HUDEP-2 (cell line): ENCODE data around the gene WDR86.

Experiments
- DNase-seq, 76 experiments: peaks; one replicate each; lab custom pipeline; 2025; ENCODE audit not compliant: unreplicated experiment in 76 of 76; lab: John Stamatoyannopoulos, UW

Gene WDR86

DNA sequence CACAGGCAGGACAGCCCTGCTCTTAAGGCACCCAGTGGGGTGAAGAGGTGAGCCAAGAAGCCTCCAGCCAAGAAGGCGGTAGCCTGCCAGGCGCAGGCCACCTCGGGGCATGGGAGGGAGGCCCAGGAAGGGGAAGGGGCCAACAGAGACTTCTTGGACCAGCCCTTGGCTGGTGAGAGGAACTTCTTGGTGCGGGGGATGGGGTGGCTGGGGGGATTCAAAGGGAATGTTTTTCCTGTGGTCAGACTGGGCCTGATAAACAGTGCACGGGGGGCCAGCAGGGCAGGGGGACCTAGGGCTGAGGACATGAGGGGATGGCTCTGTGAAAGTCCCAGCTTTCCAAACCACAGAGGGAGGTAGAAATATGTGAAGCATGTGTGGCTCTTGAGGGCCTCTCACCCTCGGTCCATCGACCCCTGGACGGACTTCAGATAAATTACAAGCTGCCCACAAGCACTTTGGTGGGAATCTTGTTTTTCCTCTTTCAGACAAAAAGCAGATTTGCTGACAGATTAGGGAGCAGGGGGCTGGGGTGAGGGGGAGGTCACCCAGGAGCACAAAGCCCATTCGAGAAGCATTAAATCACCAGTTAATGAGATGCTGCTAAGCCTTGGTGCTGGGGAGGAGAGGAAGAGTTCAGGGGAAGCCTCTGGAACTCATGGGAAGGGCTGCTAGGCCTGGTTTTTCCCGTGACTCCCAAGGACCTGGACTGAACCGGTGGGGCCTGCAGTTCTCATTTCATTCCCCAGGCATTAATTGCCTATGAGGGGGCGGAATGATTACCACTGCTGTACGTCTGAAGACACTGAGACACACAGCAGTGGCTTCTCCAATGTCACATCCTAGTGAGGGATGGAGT is 18.8 kb upstream of the WDR86 start:
- DNase-seq: no peak

GRCh38 chr7:151427705-151428377 is 18.0 kb upstream of the WDR86 start:
- no peak for DNase-seq

GRCh38 chr7:151426904-151427704 is 17.3 kb upstream of the WDR86 start:
- DNase-seq: no peak

DNA sequence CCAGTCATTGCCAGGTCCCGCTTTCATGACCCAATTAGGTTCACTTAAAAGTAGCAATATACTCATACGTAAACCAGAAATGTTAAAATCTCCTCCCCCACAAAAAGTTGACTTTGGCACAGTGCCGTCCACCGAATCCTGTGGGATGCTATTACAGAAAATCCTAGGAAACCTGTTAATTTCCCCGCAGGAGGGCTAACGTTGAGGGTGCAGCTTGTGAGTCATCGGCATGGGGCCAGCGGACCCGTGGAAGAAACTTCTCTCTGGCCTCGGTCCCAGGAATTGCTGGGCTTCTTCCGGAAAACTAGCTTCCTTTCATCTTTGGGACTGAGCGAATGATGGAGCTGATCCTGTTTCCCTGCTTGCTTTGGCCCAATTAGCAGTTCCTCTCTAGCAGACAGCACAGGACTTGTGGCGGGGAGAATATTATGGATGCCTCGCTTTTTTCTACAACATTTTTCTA is 16.6 kb upstream of the WDR86 start:
- no peak for DNase-seq

- DNase-seq: no peak
Measured at GRCh38 chr7:151425670-151426440, 16.0 kb upstream of the WDR86 start.

- no peak for DNase-seq
Measured at GRCh38 chr7:151424799-151425198, 15.0 kb upstream of the WDR86 start.

DNA sequence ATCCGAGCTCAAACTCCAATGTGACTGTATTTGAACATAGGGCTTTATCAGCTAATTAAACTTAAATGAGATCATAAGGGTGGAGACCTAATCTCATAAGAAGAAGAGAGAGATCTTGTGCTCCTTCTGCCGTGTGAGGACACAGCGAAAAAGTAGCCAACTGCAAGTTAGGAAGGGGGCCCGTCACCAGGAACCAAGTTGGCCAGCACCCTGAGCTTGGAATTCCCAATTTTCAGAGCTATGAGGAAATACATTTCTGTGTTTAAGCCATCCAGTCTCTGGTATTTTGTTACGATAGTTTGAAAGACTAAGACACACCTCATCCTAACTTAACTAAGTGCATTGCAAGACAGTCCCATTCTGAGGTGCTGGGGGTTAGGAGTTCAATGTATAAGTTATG is 14.1 kb upstream of the WDR86 start:
- DNase-seq: no peak

- no peak for DNase-seq
Measured at GRCh38 chr7:151423226-151423625, 13.4 kb upstream of the WDR86 start.

DNA sequence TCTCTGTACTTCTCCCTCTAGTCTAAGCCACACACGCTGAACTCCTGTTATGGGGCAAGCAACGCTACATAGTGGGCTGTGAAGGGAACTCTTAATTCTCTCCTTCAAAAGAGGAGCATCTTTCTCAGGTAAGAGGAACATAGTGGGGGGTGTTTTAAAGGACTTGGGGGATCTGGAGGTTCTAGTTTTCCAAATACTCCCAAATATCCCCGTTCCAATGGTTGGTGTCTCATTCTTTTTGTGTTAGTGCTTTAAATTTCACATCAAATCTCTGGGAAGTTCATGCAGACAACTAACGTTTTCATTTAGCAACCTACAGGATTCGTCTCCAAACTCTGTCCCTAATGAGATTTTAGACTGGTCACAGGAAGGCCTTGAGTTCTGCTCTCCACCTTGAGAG is 12.4 kb upstream of the WDR86 start:
- no peak for DNase-seq

GRCh38 chr7:151420144-151420543 is 10.3 kb upstream of the WDR86 start:
- DNase-seq: no peak

- no peak for DNase-seq
Measured at GRCh38 chr7:151416941-151417315, 7.1 kb upstream of the WDR86 start.

DNA sequence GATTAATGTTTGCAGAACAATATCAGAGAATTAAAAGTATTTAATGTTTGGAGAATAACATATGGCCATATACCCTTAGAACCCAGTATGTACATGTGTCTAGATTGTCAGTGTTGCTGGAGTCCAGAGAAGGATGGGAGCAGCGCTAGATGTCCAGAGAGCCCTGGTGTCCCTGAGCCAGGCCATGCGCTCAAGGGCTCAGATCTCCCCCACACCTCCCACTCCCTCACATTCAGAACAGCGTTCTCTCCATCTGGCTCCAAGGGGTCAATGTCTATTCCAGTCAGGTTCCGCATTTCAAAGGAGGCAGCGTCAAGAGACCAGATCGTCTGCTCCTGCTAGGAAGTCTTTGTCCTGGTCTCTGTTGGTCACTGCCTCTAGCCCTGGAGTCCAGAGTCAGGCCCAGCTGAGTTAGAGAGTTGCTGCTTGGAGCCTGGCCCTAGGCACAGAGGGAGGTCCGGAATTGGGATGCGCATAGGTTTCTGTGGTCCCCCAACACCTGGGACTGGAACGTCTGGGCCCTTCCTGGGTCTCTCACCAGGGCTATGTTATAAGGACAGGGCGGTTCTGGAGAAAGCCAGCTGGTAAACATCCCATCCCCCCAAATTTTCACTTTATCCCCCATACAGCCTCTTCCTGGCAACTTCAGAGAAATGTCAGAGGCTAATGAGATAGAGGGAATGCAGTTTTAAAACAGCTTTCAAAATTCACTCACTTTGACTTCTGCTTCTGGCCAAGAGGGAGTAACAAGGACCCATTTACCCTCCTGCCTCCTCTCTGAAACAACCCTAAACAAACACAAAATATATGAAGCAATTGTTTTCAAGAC is 6.5 kb upstream of the WDR86 start:
- no peak for DNase-seq

DNA sequence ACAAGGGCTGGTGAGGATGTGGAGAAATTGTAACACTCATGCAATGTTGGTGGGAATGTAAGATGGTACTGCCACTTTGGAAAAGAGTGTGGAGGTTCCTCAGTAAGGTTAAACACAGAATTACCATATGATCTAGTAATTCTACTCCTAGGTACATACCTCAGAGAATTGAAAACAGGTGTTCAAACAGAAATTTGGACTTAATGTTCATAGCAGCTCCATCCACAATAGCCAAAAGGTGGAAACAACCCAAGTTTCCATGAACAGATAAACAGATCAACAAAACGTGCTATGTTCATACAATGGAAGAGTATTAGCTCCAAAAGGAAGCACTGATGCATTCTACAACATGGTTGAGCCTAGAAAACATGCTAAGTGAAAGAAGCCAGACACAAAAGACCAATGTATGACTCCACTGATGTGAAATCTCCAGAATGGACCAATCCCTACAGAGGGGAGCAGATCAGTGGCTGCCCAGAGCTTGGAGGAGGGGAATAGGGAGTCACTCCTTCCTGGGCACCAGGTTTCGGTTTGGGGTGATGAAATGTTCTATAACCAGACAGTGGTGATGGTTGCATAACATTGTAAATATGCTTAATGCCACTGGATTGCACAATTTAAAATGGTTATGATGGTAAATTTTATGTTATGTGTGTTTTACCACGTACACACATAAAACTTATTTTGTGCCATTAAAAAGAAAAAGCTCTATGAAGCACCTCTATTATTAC is 5.7 kb upstream of the WDR86 start:
- no peak for DNase-seq

- DNase-seq: no peak
Measured at GRCh38 chr7:151413241-151413640, 3.4 kb upstream of the WDR86 start.

DNA sequence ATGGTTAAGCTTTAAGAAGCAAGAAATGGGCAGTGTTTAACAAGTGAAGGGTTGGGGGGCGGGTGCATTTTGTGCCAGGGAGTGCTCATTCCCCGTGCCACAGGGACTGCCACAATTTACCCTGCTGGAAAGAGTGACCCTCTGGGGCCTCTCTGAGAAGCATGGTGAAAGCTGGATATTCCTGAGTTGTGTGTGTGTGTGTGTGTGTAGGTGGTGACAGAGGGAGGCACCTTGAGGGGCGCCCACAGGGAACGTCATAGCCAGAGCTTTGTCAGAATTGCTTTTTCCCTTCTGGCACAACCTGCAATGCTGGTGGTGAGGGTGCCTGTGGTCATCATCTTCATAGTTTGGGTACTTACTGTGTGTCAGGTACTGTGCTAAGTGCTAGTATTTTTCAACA is 2.5 kb upstream of the WDR86 start:
- DNase-seq: no peak

GRCh38 chr7:151411551-151411950 is 1.7 kb upstream of the WDR86 start:
- no peak for DNase-seq

DNA sequence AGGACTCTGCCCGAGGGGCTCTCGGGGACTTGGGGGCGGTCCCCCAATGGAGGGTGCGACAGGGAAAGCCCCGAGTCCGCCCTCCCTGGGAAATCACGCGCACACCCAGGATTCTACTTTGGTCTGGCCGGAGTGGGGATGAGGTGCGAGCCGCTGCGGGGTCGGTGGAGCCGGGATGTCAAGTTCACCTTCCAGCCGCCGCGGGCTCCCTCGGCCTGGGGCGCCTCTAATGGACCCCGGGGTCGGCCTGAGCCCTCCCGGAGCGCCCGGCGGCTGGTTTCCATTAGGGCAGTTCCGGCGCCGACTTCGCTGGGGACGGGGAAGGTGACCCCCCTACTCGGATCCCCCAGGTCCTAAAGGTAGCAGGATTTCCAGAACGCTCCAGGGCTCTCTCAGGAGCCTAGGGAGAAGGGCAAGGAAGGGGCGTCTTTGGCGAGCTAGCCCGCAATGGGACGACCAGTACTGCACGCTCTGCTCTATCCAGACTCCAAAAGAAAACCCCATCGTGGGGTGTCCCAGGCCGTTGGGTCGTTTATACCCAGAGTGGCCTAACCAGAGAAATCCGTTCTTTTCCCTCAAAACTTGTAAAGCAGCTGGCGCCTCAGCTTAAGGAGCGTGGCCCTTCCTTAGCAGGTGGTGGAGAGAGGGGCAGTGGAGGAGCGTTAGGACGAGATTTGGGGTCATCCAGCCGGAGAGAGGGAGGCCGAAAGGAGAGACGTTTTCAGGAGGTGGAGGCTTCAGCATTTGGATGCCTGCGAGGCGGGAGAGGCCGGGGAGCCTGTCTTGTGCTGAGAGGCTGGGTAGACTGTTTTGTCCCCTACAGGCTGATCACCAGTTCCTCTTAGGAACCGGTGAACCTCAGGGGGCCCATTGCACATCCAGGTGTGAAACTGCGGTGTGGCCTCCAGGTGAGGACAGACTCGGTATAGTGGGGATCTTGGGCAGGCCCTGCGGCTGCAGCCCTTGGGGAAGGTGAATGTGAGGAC is 860 bp upstream of the WDR86 start:
- DNase-seq: no peak
